H1 (cell line): ENCODE results near the gene IQCH. TPM values are rescaled to one million over a fixed set of nuclear protein-coding genes. Genes with fewer than 3 reads are reported as not detected.

Experiments
- CHD2 ChIP-seq: IDR thresholded peaks from 2 replicates; pipeline ENCODE4 v1.6.1; 2012; ENCODE audit warnings: low read length, improper control_type of control experiment
- PHF8 ChIP-seq: fragments of 200-600 bp; sonication (generic); conservative IDR thresholded peaks from 2 replicates; pipeline ENCODE4 v1.7.1; 2012; ENCODE audit warnings: low read depth, mild to moderate bottlenecking, inconsistent platforms, low read length, moderate library complexity
- polyA plus RNA-seq, 7 experiments: library from polyadenylated mRNA; depleted of rRNA in 3 of 7; stranded (reverse) in 5 of 7; unstranded in 2 of 7; fragments of >200 nt in 5 of 7; fragments of 200-250 nt in 2 of 7; gene quantifications; 1 replicate in 5 of 7; 2 replicates in 1 of 7; 4 replicates in 1 of 7; pipeline versions ENCODE4 v1.2.1 to v1.2.3, GENCODE V29; 2011 to 2013; ENCODE audit warnings: missing spikeins in 2 of 7, mixed read lengths in 2 of 7
- total RNA-seq: library from RNA; stranded (reverse); fragmentation: NEBNext Ultra II Directional; extraction: Animal tissue kit (Norgen Biotek cat#: 25700); gene quantifications from 2 replicates; pipeline ENCODE4 v1.2.1, GENCODE V29; 2021

The IQCH gene
- total and polyA plus RNA-seq, 2 of the 8 experiments (the other 6 are each of a cell fraction or from before 2014, with no cell fraction given), result 0.60 to 1.9 TPM

DNA sequence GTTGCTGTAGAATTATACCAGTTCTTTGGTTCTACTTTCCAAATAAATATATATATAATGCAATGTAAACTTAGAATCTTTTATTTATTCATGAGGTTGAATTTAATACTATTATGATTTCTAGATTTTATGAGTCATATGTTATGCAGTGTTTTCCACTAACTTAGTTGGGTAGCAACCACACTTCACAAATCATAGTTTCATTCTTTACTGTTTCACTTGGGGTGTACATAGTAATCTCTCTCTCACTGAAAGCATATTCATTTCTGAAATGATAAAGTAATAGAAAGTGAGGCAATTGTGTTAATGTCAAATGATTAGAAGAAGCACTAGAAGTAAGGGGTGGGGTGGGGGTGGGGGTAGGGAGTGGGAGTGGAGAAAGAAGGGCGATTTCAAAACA lies 52.6 kb downstream of the IQCH start (continued):
- TF ChIP-seq PHF8 (no peak), CHD2 (no peak)
